Neural progenitor cell (in vitro differentiated cells): ENCODE data around the gene ORAI1.
"Not testable (repeated sequence)": the region's sequence is repeated elsewhere in the genome, so short reads cannot be mapped to it uniquely, and the experiment has no call there.

ENCODE experiments used
- CTCF ChIP-seq: fragments of 200-600 bp; sonication (generic); IDR thresholded peaks from 2 replicates; pipeline ENCODE4 v1.5.1; 2017; ENCODE audit warnings: antibody characterized with exemption, mild to moderate bottlenecking
- EZH2 ChIP-seq: fragments of 200-600 bp; sonication (generic); IDR thresholded peaks from 2 replicates; pipeline ENCODE4 v1.6.1; 2017; ENCODE audit warnings: antibody characterized with exemption, mild to moderate bottlenecking, moderate library complexity

DNA sequence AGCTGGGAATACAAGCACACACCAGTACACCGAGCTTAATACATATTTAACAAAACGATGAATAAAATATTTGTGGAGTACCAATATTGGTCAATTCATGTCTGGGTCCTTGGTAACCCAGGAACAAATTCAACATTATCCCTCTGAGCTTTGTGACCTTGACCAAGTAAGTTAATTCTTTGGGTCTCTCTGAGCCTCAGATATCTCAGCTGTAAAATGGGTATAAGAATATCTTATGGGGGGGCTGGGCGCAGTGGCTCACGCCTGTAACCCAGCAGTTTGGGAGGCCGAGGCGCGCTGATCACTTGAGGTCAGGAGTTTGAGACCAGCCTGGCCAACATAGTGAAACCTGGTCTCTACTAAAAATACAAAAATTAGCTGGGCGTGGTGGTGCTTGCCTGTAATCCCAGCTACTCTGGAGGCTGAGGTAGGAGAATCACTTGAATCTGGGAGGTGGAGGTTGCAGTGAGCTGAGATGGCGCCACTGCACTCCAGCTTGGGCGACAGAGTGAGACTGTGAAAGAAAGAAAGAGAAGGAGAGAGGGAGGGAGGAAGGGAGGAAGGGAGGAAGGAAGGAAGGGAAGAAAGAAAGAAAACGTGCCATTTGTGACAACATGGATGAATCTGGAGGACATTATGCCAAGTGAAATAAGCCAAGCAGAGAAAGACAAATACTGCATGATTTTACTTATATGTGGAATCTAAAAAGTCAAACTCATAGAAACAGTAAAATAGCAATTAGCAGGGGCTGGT is 35.2 kb downstream of the ORAI1 start:
- not testable (repeated sequence) for TF ChIP-seq EZH2, CTCF
